T-helper 1 cell treated with Interleukin-12 subunit alpha and Interleukin-12 subunit beta and Interleukin-4 antibody, amounts not matched to agents 30 ng/mL and 1 ng/mL, for 36 hours (primary cell): ENCODE data around the gene RGS12. TPM values are rescaled to one million over a fixed set of nuclear protein-coding genes. Genes with fewer than 3 reads are reported as not detected.
"Not testable (repeated sequence)": the region's sequence is repeated elsewhere in the genome, so short reads cannot be mapped to it uniquely, and the experiment has no call there.

Source experiments
- intact Hi-C: fragments of 100-400 bp; cut with micrococcal nuclease; formaldehyde crosslinking; loops from one replicate; pipeline ENCODE4 v1.15.1; 2024
- total RNA-seq: library from RNA; stranded (reverse); gene quantifications from 2 replicates; pipeline ENCODE4 v1.2.3, GENCODE V29; 2022

The RGS12 gene
- total RNA-seq, 1 donor from 2014 or later, result 4.1 TPM

GRCh38 chr4:3296651-3297050 lies 3.8 kb downstream of the RGS12 start:
- intact Hi-C loops, result loop anchor here (10.0 kb wide), 1 partner anchor 192 kb away; no protein-coding TSS in a partner anchor

GRCh38 chr4:3297066-3297859 lies 4.4 kb downstream of the RGS12 start:
- intact Hi-C loops, result loop anchor here (10.0 kb wide), 1 partner anchor 192 kb away; no protein-coding TSS in a partner anchor

- intact Hi-C loops, result loop anchor here (10.0 kb wide), 1 partner anchor 195 kb away; no protein-coding TSS in a partner anchor
These were observed 6.5 kb downstream of the RGS12 start for GRCh38 chr4:3299122-3299975.

- intact Hi-C loops, result loop anchor here (10.0 kb wide), 1 partner anchor 195 kb away; no protein-coding TSS in a partner anchor
These were observed 7.3 kb downstream of the RGS12 start for GRCh38 chr4:3299976-3300671.

GRCh38 chr4:3300882-3301281 lies 8.1 kb downstream of the RGS12 start:
- intact Hi-C loops, result not testable (repeated sequence)

- intact Hi-C loops, result loop anchor here (1.0 to 2.0 kb wide), 2 partner anchors 9 to 255 kb away; no protein-coding TSS in a partner anchor
These were observed 8.8 kb downstream of the RGS12 start for GRCh38 chr4:3301450-3302172.

GRCh38 chr4:3302173-3302785 lies 9.5 kb downstream of the RGS12 start:
- intact Hi-C loops, result loop anchor here (1.0 to 2.0 kb wide), 2 partner anchors 10 to 255 kb away; no protein-coding TSS in a partner anchor

- intact Hi-C loops, result loop anchor here (1.0 to 2.0 kb wide), 2 partner anchors 11 to 256 kb away; no protein-coding TSS in a partner anchor
These were observed 10.2 kb downstream of the RGS12 start for GRCh38 chr4:3302786-3303564.

GRCh38 chr4:3303565-3303824 lies 10.7 kb downstream of the RGS12 start:
- intact Hi-C loops, result loop anchor here (2.0 kb wide), 1 partner anchor 257 kb away; no protein-coding TSS in a partner anchor

GRCh38 chr4:3303923-3304710 lies 11.3 kb downstream of the RGS12 start:
- intact Hi-C loops, result loop anchor here (2.0 kb wide), 1 partner anchor 257 kb away; no protein-coding TSS in a partner anchor

- intact Hi-C loops, result no loop called here
These were observed 12.2 kb downstream of the RGS12 start for GRCh38 chr4:3304831-3305609.

GRCh38 chr4:3305610-3306371 lies 13.0 kb downstream of the RGS12 start:
- intact Hi-C loops, result no loop called here

GRCh38 chr4:3306450-3306849 lies 13.6 kb downstream of the RGS12 start:
- intact Hi-C loops, result no loop called here

GRCh38 chr4:3307060-3307459 lies 14.2 kb downstream of the RGS12 start:
- intact Hi-C loops, result no loop called here

GRCh38 chr4:3307486-3307885 lies 14.7 kb downstream of the RGS12 start:
- intact Hi-C loops, result no loop called here

- intact Hi-C loops, result no loop called here
These were observed 15.2 kb downstream of the RGS12 start for GRCh38 chr4:3307891-3308575.
